Urothelium cell line (cell line): Measurements from ENCODE around the gene PAQR8.
"Not testable (repeated sequence)": the region's sequence is repeated elsewhere in the genome, so short reads cannot be mapped to it uniquely, and the experiment has no call there.

Experiments used
- DNase-seq: peaks from one replicate; pipeline ENCODE4 v3.0.0; 2011; ENCODE audit warnings: low spot score, mixed read lengths
- FAIRE-seq: peaks from 2 replicates; lab custom pipeline; 2011; peaks lifted over from hg19 to GRCh38; lab: Jason Lieb, UNC

PAQR8 gene

GRCh38 chr6:52375780-52376556, 14.0 kb downstream of the PAQR8 start:
- FAIRE-seq (no peak), DNase-seq (no peak)

GRCh38 chr6:52376763-52377162, 14.8 kb downstream of the PAQR8 start:
- DNase-seq (no peak), FAIRE-seq (no peak)

GRCh38 chr6:52377538-52378221, 15.7 kb downstream of the PAQR8 start:
- DNase-seq, result no peak
- no peak for FAIRE-seq

GRCh38 chr6:52381249-52381648, 19.3 kb downstream of the PAQR8 start:
- no peak for FAIRE-seq
- no peak for DNase-seq

GRCh38 chr6:52384145-52384766, 22.3 kb downstream of the PAQR8 start:
- DNase-seq, result no peak
- peak; percentile 37 for FAIRE-seq

GRCh38 chr6:52385074-52385473, 23.1 kb downstream of the PAQR8 start:
- no peak for FAIRE-seq
- DNase-seq, result no peak

- not testable (repeated sequence) for FAIRE-seq, DNase-seq
Observed at GRCh38 chr6:52388119-52388518, 26.2 kb downstream of the PAQR8 start.

GRCh38 chr6:52388790-52389189, 26.8 kb downstream of the PAQR8 start:
- FAIRE-seq, result no peak
- no peak for DNase-seq

GRCh38 chr6:52389264-52389625, 27.3 kb downstream of the PAQR8 start:
- FAIRE-seq, result no peak

GRCh38 chr6:52389626-52390360, 27.8 kb downstream of the PAQR8 start:
- FAIRE-seq, result no peak

More at GRCh38 chr6:52389264-52389625, 27.3 kb downstream of the PAQR8 start:
- DNase-seq, result no peak

GRCh38 chr6:52390361-52390727, 28.4 kb downstream of the PAQR8 start:
- FAIRE-seq (no peak), DNase-seq (peak; percentile 87)

More at GRCh38 chr6:52389626-52390360, 27.8 kb downstream of the PAQR8 start:
- peak; percentile 61 for DNase-seq

GRCh38 chr6:52391599-52391998, 29.6 kb downstream of the PAQR8 start:
- FAIRE-seq (no peak), DNase-seq (no peak)

- DNase-seq, result no peak
- FAIRE-seq, result no peak
Observed at GRCh38 chr6:52392944-52393343, 31.0 kb downstream of the PAQR8 start.

- no peak for DNase-seq
- FAIRE-seq, result no peak
Observed at GRCh38 chr6:52393780-52394179, 31.8 kb downstream of the PAQR8 start.

- FAIRE-seq (no peak), DNase-seq (no peak)
Observed at GRCh38 chr6:52394251-52394666, 32.3 kb downstream of the PAQR8 start.

- DNase-seq (no peak), FAIRE-seq (no peak)
Observed at GRCh38 chr6:52395969-52396368, 34.0 kb downstream of the PAQR8 start.

- peak; percentile 17 for FAIRE-seq
- peak; percentile 67 for DNase-seq
Observed at GRCh38 chr6:52399511-52400312, 37.8 kb downstream of the PAQR8 start.

- no peak for FAIRE-seq
Observed at GRCh38 chr6:52400313-52401041, 38.5 kb downstream of the PAQR8 start.

GRCh38 chr6:52403086-52403485, 41.1 kb downstream of the PAQR8 start:
- no peak for FAIRE-seq

More at GRCh38 chr6:52400313-52401041, 38.5 kb downstream of the PAQR8 start:
- no peak for DNase-seq

GRCh38 chr6:52403627-52404026, 41.7 kb downstream of the PAQR8 start:
- DNase-seq (no peak), FAIRE-seq (no peak)

More at GRCh38 chr6:52403086-52403485, 41.1 kb downstream of the PAQR8 start:
- DNase-seq, result no peak
